Esophagus squamous epithelium (tissue), 5 donors: Measurements from ENCODE around the gene NKD1. TPM values are rescaled to one million over a fixed set of nuclear protein-coding genes. Genes with fewer than 3 reads are reported as not detected.

Source experiments
- DNase-seq: peaks from one replicate; lab custom pipeline; 2025; lab: John Stamatoyannopoulos, UW
- H3K27ac ChIP-seq, 4 donors: fragments of 200-600 bp; sonication (generic); one replicate each; pipeline ENCODE4 v1.5.1; 2016 to 2019; ENCODE audit warnings: mild to moderate bottlenecking in 1 of 4
- H3K27me3 ChIP-seq, 4 donors: fragments of 200-600 bp; sonication (generic); 1 replicate in 3 of 4; 2 replicates in 1 of 4; pipeline versions ENCODE4 v1.5.1 to v1.6.0; 2017 to 2021; ENCODE audit warnings: antibody characterized with exemption in 1 of 4
- H3K36me3 ChIP-seq, 3 donors: fragments of 200-600 bp; sonication (generic); one replicate each; pipeline ENCODE4 v1.5.1; 2016 to 2019
- H3K4me1 ChIP-seq, 3 donors: fragments of 200-600 bp; sonication (generic); one replicate each; pipeline ENCODE4 v1.5.1; 2017 to 2019
- H3K4me3 ChIP-seq, 4 donors: fragments of 200-600 bp; sonication (generic); 1 replicate in 3 of 4; 2 replicates in 1 of 4; pipeline ENCODE4 v1.5.1; 2016 to 2019; ENCODE audit warnings: mild to moderate bottlenecking in 2 of 4, moderate library complexity in 1 of 4
- H3K9me3 ChIP-seq, 3 donors: fragments of 200-600 bp; sonication (generic); one replicate each; pipeline ENCODE4 v1.5.1; 2016 to 2019
- POLR2A ChIP-seq, 4 donors: fragments of 450-650 bp; IDR thresholded peaks; one replicate each; pipeline ENCODE4 v1.6.1; 2017; ENCODE audit warnings: antibody characterized with exemption in 4 of 4, mild to moderate bottlenecking in 4 of 4, moderate library complexity in 3 of 4
- WGBS, 2 donors: methylation state at CpG; one replicate each; pipeline ENCODE4 v1.1.5; 2018; 5-methylcytosine and 5-hydroxymethylcytosine counted together
- intact Hi-C: fragments of 100-400 bp; cut with DNase I; formaldehyde crosslinking; loops from one replicate; pipeline ENCODE4 v1.15.0; 2022
- total RNA-seq, 4 donors: library from RNA; depleted of rRNA; stranded (reverse); fragments of >200 nt; gene quantifications; one replicate each; pipeline ENCODE4 v1.1.0, GENCODE V29; 2016
- TF ChIP-seq, protein P1 (sequence below), 6 experiments: fragments of 450-650 bp in 4 of 6; fragments of 200-600 bp in 2 of 6; sonication (generic) in 2 of 6; IDR thresholded peaks; one replicate each; pipeline ENCODE4 v1.5.1; 2016 to 2019; ENCODE audit warnings: antibody characterized with exemption in 6 of 6, mild to moderate bottlenecking in 4 of 6, moderate library complexity in 4 of 6
- donor health status: DM: yes; HTN: yes; CAD: no.

The NKD1 gene
- total RNA-seq, 4 donors from 2014 or later: 1.1 to 10.5 (median 3.1) TPM

DNA sequence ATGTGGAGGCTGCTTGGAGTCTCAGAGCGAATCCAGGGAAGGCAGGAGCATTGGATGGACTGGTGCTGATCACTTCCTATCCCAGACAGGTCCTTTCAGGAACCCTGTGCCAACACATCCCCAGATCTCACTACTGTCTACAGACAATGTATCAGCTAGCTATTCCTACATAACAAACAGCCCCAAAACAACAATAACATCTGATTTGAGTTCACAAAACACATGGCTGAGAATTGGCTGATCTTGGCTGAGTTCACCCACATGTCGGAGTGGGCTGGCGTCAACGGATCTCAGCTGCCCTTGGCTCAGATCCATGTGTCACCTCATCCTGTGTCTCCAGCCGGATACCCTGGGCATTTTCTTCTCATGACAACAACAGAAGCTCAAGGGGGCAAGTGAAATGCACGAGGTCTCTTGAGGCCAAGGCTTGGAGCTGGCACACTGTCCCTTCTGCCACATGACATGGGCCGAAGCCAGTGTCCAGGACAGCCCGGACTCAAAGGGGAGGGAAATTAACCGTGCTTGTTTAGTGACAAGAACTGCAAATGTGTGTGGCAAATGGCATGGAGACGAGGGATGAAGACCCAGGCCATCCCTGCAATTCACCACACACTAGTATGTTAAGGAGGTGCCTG lies 114.2 kb downstream of the NKD1 start:
- H3K4me3 ChIP-seq: no peak overlapping the region
- no peaks in the 10 kb centered on the region for H3K36me3 ChIP-seq
- H3K27ac ChIP-seq: no peak overlapping the region
- no peaks in the 10 kb centered on the region for H3K9me3 ChIP-seq
- intact Hi-C loops: no loop called here
- no peak for DNase-seq
- no peaks in the 10 kb centered on the region for H3K27me3 ChIP-seq
- H3K4me1 ChIP-seq: peaks cover 3 to 21% (median 9%) of the 10 kb centered on the region in 3 donors
- TF ChIP-seq, protein P1, sequence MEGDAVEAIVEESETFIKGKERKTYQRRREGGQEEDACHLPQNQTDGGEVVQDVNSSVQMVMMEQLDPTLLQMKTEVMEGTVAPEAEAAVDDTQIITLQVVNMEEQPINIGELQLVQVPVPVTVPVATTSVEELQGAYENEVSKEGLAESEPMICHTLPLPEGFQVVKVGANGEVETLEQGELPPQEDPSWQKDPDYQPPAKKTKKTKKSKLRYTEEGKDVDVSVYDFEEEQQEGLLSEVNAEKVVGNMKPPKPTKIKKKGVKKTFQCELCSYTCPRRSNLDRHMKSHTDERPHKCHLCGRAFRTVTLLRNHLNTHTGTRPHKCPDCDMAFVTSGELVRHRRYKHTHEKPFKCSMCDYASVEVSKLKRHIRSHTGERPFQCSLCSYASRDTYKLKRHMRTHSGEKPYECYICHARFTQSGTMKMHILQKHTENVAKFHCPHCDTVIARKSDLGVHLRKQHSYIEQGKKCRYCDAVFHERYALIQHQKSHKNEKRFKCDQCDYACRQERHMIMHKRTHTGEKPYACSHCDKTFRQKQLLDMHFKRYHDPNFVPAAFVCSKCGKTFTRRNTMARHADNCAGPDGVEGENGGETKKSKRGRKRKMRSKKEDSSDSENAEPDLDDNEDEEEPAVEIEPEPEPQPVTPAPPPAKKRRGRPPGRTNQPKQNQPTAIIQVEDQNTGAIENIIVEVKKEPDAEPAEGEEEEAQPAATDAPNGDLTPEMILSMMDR (IDR thresholded peaks at IDR 0.05): no peak
- TF ChIP-seq POLR2A (IDR thresholded peaks at IDR 0.05): no peak
- WGBS, 2 donors: 89 to 90% methylated on average over 9 to 10 of the region's 10 CpGs

DNA sequence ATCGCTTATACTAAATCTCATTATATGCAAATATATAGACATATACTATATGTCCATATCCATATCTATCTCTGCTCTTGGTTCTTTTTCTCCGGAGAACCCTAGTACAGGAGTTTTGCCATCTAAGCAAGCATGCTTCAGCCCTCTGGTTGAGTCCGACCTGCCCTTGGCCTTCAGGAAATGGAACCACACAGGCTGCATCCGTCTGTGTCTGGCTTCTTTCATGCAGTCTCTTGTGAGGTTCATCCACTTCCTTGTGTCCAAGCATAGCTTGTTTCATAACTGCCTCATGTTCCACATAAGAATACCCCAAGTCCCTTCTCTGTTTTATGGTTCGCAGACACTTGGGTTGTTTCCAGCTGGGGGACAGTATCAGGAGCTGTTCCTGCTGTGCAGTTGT lies 116.1 kb downstream of the NKD1 start:
- no peak overlapping the region for H3K4me3 ChIP-seq
- WGBS, 2 donors: 79 to 88% methylated on average over 5 of the region's 5 CpGs
- intact Hi-C loops: no loop called here
- no peaks in the 10 kb centered on the region for H3K27me3 ChIP-seq
- no peaks in the 10 kb centered on the region for H3K36me3 ChIP-seq
- H3K27ac ChIP-seq: no peak overlapping the region
- TF ChIP-seq, protein P1 (IDR thresholded peaks at IDR 0.05): no peak
- no peak for TF ChIP-seq POLR2A (IDR thresholded peaks at IDR 0.05)
- H3K9me3 ChIP-seq: no peaks in the 10 kb centered on the region
- no peak for DNase-seq
- H3K4me1 ChIP-seq: peaks cover 4 to 39% (median 28%) of the 10 kb centered on the region in 3 donors

DNA sequence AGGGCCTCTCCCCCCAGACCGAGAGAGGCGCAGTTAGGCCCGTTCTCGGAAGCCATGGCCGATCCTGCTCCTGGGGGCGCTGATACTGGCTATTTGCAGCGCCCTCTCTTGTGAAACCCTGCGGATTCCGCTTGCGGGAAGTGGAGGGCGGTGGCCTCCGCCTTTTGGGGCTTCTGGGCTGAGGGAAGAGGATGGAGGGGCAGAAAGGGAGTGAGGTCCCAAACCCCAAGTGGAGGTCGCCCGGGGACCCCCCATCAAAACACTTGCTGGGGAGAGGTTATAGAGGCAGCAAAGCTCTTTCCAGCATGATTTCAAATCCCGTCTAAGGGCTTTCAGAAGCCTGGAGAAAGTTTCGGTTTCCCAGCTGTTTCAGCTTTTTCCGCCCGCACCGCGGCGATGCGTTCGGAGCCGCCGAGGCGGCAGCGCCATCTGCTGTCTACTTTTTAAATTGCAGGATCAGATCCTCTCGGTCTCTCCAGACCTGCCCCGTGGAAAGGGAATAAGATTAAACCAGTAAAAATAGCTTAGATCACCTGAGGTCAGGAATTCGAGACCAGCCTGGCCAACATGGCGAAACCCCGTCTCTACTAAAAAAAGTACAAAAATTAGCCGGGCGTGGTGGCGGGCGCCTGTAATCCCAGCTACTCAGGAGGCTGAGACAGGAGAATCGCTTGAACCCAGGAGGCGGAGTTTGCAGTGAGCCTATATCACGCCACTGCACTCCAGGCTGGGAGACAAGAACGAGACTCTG lies 117.1 kb downstream of the NKD1 start:
- H3K4me1 ChIP-seq: peaks cover 7 to 44% (median 30%) of the 10 kb centered on the region in 3 donors
- no peaks in the 10 kb centered on the region for H3K27me3 ChIP-seq
- H3K9me3 ChIP-seq: no peaks in the 10 kb centered on the region
- WGBS, 2 donors: 10 to 17% methylated on average over 29 to 34 of the region's 40 CpGs
- no peak for DNase-seq
- H3K4me3 ChIP-seq: peak overlapping the region; percentile 21 to 68 (median 54)
- H3K27ac ChIP-seq: peak overlapping the region; percentile 6 to 74 (median 72)
- no peaks in the 10 kb centered on the region for H3K36me3 ChIP-seq
- TF ChIP-seq, protein P1 (IDR thresholded peaks at IDR 0.05): peak; percentile 89 to 96 (median 93)
- TF ChIP-seq POLR2A (IDR thresholded peaks at IDR 0.05): no peak
- intact Hi-C loops: loop anchor here (5.0 kb wide), 2 partner anchors 142 to 293 kb away; no protein-coding TSS in a partner anchor

DNA sequence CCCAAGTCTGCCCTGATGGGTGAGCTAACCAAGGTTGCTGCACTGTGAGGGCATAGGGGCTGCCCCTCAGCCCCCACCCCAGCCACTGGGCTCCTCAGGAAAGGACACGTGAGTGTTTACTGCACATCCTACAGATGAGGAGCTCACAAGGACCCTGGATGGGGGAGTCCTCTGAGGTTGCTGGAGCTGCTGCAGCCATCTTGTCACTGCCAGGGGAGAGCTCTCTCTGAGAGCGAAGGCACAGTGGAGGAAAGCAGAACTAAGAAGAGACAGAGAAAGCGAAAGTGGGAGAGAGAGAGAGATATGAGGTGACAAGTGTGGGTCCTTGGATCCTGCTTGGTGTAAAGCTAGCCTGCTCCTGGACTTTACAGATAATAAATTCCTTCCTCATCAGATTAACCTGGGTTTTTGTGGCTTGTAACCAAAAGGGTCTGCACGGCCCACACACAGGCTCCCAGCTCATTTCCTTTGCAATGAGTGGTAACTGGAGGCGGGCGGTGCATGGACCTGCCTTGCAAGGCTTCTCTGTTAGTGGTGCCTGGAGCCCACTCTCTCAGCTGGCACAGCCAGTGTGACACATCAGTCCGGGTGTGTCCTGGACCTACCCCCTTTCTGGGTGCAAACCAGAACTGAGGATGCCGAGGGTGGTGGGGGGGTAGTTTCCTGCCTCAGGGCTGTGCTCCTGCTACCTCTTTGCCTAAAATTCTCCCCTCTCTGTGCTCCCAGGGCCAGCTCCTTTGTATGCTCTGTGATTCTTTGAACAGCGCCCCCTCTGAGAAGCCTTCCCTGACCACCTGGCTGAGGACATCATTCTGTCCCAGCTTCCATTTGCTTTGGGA lies 118.7 kb downstream of the NKD1 start:
- no peak for DNase-seq
- H3K9me3 ChIP-seq: peaks cover 0 to 9% (median 4%) of the 10 kb centered on the region in 3 donors
- intact Hi-C loops: loop anchor here (5.0 kb wide), 2 partner anchors 140 to 295 kb away; no protein-coding TSS in a partner anchor
- no peak for TF ChIP-seq POLR2A (IDR thresholded peaks at IDR 0.05)
- H3K36me3 ChIP-seq: peaks cover 0 to 3% (median 0%) of the 10 kb centered on the region in 3 donors
- no peaks in the 10 kb centered on the region for H3K27me3 ChIP-seq
- H3K27ac ChIP-seq: peak overlapping the region in 3 of 4 donors; percentile 6 to 65 (median 33)
- 65 to 70% methylated on average over 8 of the region's 9 CpGs for WGBS, 2 donors
- peaks cover 7 to 44% (median 30%) of the 10 kb centered on the region in 3 donors for H3K4me1 ChIP-seq
- H3K4me3 ChIP-seq: peak overlapping the region in 1 of 4 donors; percentile 35
